Muscle layer of colon (tissue), 2 donors: ENCODE data around the gene PTPN18.
"Not testable (repeated sequence)": the region's sequence is repeated elsewhere in the genome, so short reads cannot be mapped to it uniquely, and the experiment has no call there.

ENCODE experiments used
- H3K27ac ChIP-seq: one replicate; pipeline ENCODE4 v1.7.0; 2013; ENCODE audit warnings: low read depth, mild to moderate bottlenecking, low read length, moderate library complexity
- H3K27me3 ChIP-seq, 2 donors: one replicate each; pipeline ENCODE4 v1.7.0; 2013; ENCODE audit warnings: low read length in 2 of 2, mild to moderate bottlenecking in 2 of 2; ENCODE audit not compliant: insufficient read depth in 2 of 2, control insufficient read depth in 1 of 2
- H3K36me3 ChIP-seq: one replicate; pipeline ENCODE4 v1.7.0; 2013; ENCODE audit warnings: mild to moderate bottlenecking, low read length; ENCODE audit not compliant: insufficient read depth
- H3K4me1 ChIP-seq: one replicate; pipeline ENCODE4 v1.7.0; 2013; ENCODE audit warnings: mild to moderate bottlenecking, low read length; ENCODE audit not compliant: insufficient read depth
- H3K4me3 ChIP-seq, 2 donors: one replicate each; pipeline ENCODE4 v1.7.0; 2013; ENCODE audit warnings: low read length in 2 of 2, low read depth in 1 of 2, mild to moderate bottlenecking in 1 of 2, moderate library complexity in 1 of 2
- H3K9ac ChIP-seq: one replicate; pipeline ENCODE4 v1.7.0; 2013; ENCODE audit warnings: low read length
- H3K9me3 ChIP-seq: one replicate; pipeline ENCODE4 v1.7.0; 2013; ENCODE audit warnings: mild to moderate bottlenecking, low read length
- donor health status: abdominal sarcoma.
- donor health status: Adenocarcinoma of cecum.

The PTPN18 gene

GRCh38 chr2:130388221-130388907 lies 32.5 kb downstream of the PTPN18 start:
- H3K27ac ChIP-seq = no peak overlapping the region
- no peak overlapping the region for H3K9ac ChIP-seq
- H3K9me3 ChIP-seq = no peaks in the 10 kb centered on the region
- H3K27me3 ChIP-seq = no peaks in the 10 kb centered on the region
- H3K4me3 ChIP-seq = no peak overlapping the region
- peaks cover 25% of the 10 kb centered on the region for H3K4me1 ChIP-seq
- no peaks in the 10 kb centered on the region for H3K36me3 ChIP-seq

GRCh38 chr2:130389358-130389757 lies 33.5 kb downstream of the PTPN18 start:
- no peak overlapping the region for H3K27ac ChIP-seq
- no peak overlapping the region for H3K4me3 ChIP-seq
- no peaks in the 10 kb centered on the region for H3K36me3 ChIP-seq
- H3K9me3 ChIP-seq = no peaks in the 10 kb centered on the region
- H3K27me3 ChIP-seq = no peaks in the 10 kb centered on the region
- H3K9ac ChIP-seq = no peak overlapping the region
- peaks cover 25% of the 10 kb centered on the region for H3K4me1 ChIP-seq

DNA sequence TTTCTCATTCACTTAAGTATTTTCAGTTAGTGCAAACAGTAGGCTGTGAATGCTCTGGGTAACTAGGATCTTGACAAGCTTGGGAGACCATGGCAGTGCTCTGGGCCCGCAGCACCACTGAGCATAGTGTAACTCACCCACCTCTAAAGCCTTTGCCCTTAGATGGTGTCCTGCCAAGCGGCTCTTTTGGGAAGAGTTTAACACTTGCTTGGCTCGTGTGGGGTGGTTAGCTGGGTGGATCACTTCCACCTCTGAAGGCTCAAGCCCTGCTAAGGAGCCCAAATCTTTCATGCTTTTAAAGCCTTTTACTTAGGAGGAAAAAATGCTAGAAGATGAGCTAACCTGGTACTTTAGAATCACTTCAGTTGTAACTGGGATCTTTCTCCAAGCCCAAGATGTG lies 33.9 kb downstream of the PTPN18 start:
- H3K4me1 ChIP-seq = peaks cover 25% of the 10 kb centered on the region
- H3K27me3 ChIP-seq = no peaks in the 10 kb centered on the region
- H3K36me3 ChIP-seq = no peaks in the 10 kb centered on the region
- no peak overlapping the region for H3K4me3 ChIP-seq
- H3K27ac ChIP-seq = no peak overlapping the region
- H3K9me3 ChIP-seq = no peaks in the 10 kb centered on the region
- no peak overlapping the region for H3K9ac ChIP-seq

DNA sequence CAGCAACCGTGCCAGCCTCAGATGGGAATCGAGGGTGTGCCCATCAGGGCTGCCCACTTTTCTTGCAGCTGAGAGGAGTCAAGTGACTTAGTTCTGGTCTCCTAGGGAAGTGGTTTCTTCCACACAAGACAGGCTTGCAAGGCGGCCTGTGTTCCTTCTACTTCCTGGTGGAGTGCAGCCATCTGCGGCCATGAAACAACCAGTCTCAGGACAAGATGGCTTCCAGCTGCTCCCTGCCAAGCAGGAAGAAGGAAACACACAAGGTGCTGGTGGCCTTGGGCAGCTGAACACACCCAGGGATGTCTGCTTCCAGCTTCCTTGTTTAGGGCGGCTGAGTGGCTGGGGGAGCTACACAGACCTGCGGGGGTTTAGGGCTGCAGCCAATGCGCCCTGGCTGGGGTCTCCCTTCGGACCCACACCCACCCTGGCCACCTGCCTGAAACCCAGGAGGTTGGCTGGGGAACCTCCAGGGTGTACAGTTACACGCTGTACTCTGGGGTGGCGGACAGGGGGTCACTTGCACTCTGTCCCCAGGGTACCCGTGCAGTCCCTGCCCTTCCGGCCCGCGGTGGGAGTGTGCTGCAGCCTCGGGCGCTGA lies 34.7 kb downstream of the PTPN18 start:
- H3K4me1 ChIP-seq = peaks cover 25% of the 10 kb centered on the region

GRCh38 chr2:130391058-130391871 lies 35.4 kb downstream of the PTPN18 start:
- Histone ChIP-seq H3K4me1 (peaks cover 24% of the 10 kb centered on the region), H3K9ac (peak overlapping the region; percentile 21), H3K27ac (peak overlapping the region; percentile 67), H3K36me3 (no peaks in the 10 kb centered on the region), H3K4me3 (peak overlapping the region; percentile 60 to 83), H3K9me3 (no peaks in the 10 kb centered on the region), H3K27me3 (no peaks in the 10 kb centered on the region)

More for the DNA sequence above, 34.7 kb downstream of the PTPN18 start:
- H3K9me3 ChIP-seq = no peaks in the 10 kb centered on the region
- no peak overlapping the region for H3K9ac ChIP-seq
- H3K27ac ChIP-seq = peak overlapping the region; percentile 67
- H3K36me3 ChIP-seq = no peaks in the 10 kb centered on the region
- peak overlapping the region in 1 of 2 donors; percentile 83 for H3K4me3 ChIP-seq
- no peaks in the 10 kb centered on the region for H3K27me3 ChIP-seq

GRCh38 chr2:130391872-130392670 lies 36.2 kb downstream of the PTPN18 start:
- peak overlapping the region; percentile 21 for H3K9ac ChIP-seq
- H3K9me3 ChIP-seq = no peaks in the 10 kb centered on the region
- peaks cover 18% of the 10 kb centered on the region for H3K4me1 ChIP-seq
- H3K36me3 ChIP-seq = no peaks in the 10 kb centered on the region
- H3K4me3 ChIP-seq = peak overlapping the region; percentile 60 to 83
- H3K27me3 ChIP-seq = no peaks in the 10 kb centered on the region
- peak overlapping the region; percentile 67 for H3K27ac ChIP-seq

DNA sequence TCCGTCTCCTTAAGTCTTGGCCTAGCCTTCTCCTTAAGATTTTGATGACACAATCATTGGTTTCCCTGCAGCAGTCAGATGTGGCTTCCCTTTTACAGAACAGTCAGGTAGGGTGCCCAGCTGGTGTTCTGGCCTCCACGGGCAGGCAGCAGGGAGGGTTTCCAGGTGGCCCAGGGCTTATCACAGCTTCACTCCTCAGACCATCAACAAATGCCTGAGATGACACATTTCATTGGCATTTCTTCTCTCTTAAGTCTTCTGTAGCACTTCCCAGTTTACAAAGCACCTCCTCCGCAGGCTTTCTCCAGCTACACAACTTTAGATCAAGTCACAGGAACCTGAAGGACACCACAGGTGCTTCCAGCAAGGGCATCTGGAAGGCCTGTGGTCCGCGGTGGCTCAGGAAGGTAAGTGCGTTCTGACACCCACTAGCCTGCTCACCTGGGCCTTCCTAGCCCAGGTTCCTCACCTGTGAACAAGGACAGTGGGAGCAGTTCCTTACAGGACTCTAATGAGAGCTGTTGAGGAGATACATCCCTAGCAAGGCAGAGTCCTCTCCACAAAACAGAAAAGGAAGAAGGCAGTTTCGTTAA lies 37.6 kb downstream of the PTPN18 start:
- no peaks in the 10 kb centered on the region for H3K9me3 ChIP-seq
- no peaks in the 10 kb centered on the region for H3K27me3 ChIP-seq
- no peak overlapping the region for H3K9ac ChIP-seq

DNA sequence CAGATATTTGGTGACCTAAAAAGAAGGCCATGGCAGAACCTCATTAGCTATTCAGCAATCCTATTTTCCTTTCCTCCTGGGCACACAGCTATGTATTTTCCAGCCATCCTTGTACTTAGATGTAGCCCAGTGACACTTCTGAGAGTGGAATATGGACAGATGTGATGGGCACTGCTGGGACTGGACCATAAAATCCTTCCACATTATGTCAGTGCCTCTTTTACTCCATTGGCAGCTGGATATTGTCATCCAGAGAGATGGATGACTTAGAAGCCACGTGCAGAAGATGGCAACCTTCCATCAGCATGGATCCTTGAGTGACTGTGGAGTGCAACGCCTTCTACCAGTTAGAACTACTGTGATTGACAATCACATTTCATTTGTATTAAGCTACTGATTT lies 50.4 kb downstream of the PTPN18 start:
- not testable (repeated sequence) for H3K27me3 ChIP-seq, H3K27ac ChIP-seq, H3K4me1 ChIP-seq, H3K9ac ChIP-seq, H3K4me3 ChIP-seq, H3K9me3 ChIP-seq, H3K36me3 ChIP-seq

More for the DNA sequence above, 37.6 kb downstream of the PTPN18 start:
- Histone ChIP-seq H3K36me3 (no peaks in the 10 kb centered on the region), H3K4me3 (no peak overlapping the region), H3K27ac (no peak overlapping the region), H3K4me1 (peaks cover 18% of the 10 kb centered on the region)

DNA sequence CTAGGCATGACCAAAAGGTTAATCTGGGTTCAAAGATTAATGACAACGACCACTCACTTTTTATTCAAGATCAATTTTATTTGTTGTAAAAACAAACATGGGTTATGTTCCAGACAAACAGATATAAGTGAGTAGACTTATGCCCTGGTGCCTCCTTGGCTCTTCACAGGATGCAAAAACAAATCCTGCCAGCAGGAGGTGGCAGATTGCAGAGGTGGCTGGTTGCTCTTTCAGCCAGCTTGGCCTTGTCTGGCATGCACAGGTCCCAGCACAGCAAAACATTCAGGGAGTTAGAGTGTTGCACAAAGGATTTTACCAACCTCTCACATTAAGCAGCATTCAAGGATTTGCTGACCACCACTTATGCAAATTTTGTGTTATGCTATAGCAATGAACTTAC lies 60.8 kb downstream of the PTPN18 start:
- H3K36me3 ChIP-seq, H3K9ac ChIP-seq, H3K9me3 ChIP-seq, H3K4me3 ChIP-seq, H3K27me3 ChIP-seq, H3K27ac ChIP-seq, H3K4me1 ChIP-seq: not testable (repeated sequence)

GRCh38 chr2:130418845-130419244 lies 63.0 kb downstream of the PTPN18 start:
- H3K4me1 ChIP-seq, H3K9ac ChIP-seq, H3K27me3 ChIP-seq, H3K9me3 ChIP-seq, H3K36me3 ChIP-seq, H3K27ac ChIP-seq, H3K4me3 ChIP-seq: not testable (repeated sequence)
